Spinal cord (tissue), 10 donors: ENCODE data around the gene EFEMP2. TPM values are rescaled to one million over a fixed set of nuclear protein-coding genes. Genes with fewer than 3 reads are reported as not detected.
A peak's percentile ranks its signal among the peaks of the same experiment; 100 is the strongest.

Experiments used
- DNase-seq, 6 donors: peaks; one replicate each; pipeline versions ENCODE4 v3.0.0 to v3.0.0-alpha.2; 2013 to 2015; ENCODE audit warnings: low spot score in 6 of 6, low read depth in 4 of 6
- H3K27ac ChIP-seq: one replicate; pipeline ENCODE4 v1.5.1; 2013; ENCODE audit warnings: low read depth, low read length, control low read depth
- H3K27me3 ChIP-seq: one replicate; pipeline ENCODE4 v1.6.1; 2013; ENCODE audit warnings: low read length; ENCODE audit not compliant: control insufficient read depth, insufficient read depth
- H3K36me3 ChIP-seq: one replicate; pipeline ENCODE4 v1.6.1; 2013; ENCODE audit warnings: low read length; ENCODE audit not compliant: control insufficient read depth, insufficient read depth
- H3K4me1 ChIP-seq: one replicate; pipeline ENCODE4 v1.6.1; 2013; ENCODE audit warnings: low read length; ENCODE audit not compliant: control insufficient read depth, insufficient read depth
- H3K4me3 ChIP-seq: one replicate; pipeline ENCODE4 v1.5.1; 2013; ENCODE audit warnings: low read depth, low read length, control low read depth
- H3K9me3 ChIP-seq: one replicate; pipeline ENCODE4 v1.6.1; 2013; ENCODE audit warnings: low read length; ENCODE audit not compliant: control insufficient read depth, insufficient read depth
- WGBS: methylation state at CpG from one replicate; pipeline ENCODE4 v1.1.5; 2013; ENCODE audit warnings: missing lambda C conversion rate; ENCODE audit not compliant: insufficient coverage; 5-methylcytosine and 5-hydroxymethylcytosine counted together
- polyA plus RNA-seq, 2 donors: library from polyadenylated mRNA; unstranded; fragments of 120-200 nt; gene quantifications; one replicate each; pipeline ENCODE4 v1.2.1, GENCODE V29; 2013; ENCODE audit not compliant: insufficient read length in 2 of 2
- total RNA-seq, 2 donors: library from RNA; depleted of rRNA in 1 of 2; stranded (reverse); fragments of 120-200 nt in 1 of 2; fragments of >200 nt in 1 of 2; gene quantifications; one replicate each; pipeline versions ENCODE4 v1.2.3 to v1.2.4, GENCODE V29; 2013 to 2014
- donor health status: healthy.

EFEMP2 gene
- total and polyA plus RNA-seq, 4 donors: 21.2 to 94.1 (median 79.1) TPM

- Histone ChIP-seq H3K4me3 (peak overlapping the region; percentile 95), H3K27ac (no peak overlapping the region), H3K27me3 (no peaks in the 10 kb centered on the region), H3K9me3 (no peaks in the 10 kb centered on the region), H3K4me1 (peaks cover 52% of the 10 kb centered on the region), H3K36me3 (peaks cover 54% of the 10 kb centered on the region)
- 83% methylated on average over 13 of the region's 14 CpGs for WGBS
- no peak for DNase-seq
Observed at GRCh38 chr11:65886826-65887722, 14.5 kb upstream of the EFEMP2 start.

GRCh38 chr11:65885808-65886536, 13.4 kb upstream of the EFEMP2 start:
- WGBS: 100% methylated on average over 3 of the region's 12 CpGs
- H3K4me3 ChIP-seq: no peak overlapping the region
- no peak overlapping the region for H3K27ac ChIP-seq
- no peaks in the 10 kb centered on the region for H3K9me3 ChIP-seq
- no peaks in the 10 kb centered on the region for H3K27me3 ChIP-seq
- H3K4me1 ChIP-seq: peaks cover 41% of the 10 kb centered on the region
- no peak for DNase-seq
- peaks cover 63% of the 10 kb centered on the region for H3K36me3 ChIP-seq

GRCh38 chr11:65885231-65885630, 12.6 kb upstream of the EFEMP2 start:
- Histone ChIP-seq H3K4me1 (peaks cover 40% of the 10 kb centered on the region), H3K9me3 (no peaks in the 10 kb centered on the region), H3K27ac (no peak overlapping the region), H3K4me3 (no peak overlapping the region), H3K27me3 (no peaks in the 10 kb centered on the region), H3K36me3 (peaks cover 65% of the 10 kb centered on the region)
- 92% methylated on average over 7 of the region's 7 CpGs for WGBS
- DNase-seq: no peak

- Histone ChIP-seq H3K36me3 (peaks cover 65% of the 10 kb centered on the region), H3K27ac (no peak overlapping the region), H3K27me3 (no peaks in the 10 kb centered on the region), H3K4me3 (no peak overlapping the region), H3K9me3 (no peaks in the 10 kb centered on the region), H3K4me1 (peaks cover 36% of the 10 kb centered on the region)
- 25% methylated on average over 9 of the region's 9 CpGs for WGBS
- peak in 3 of 6 donors; percentile 52 to 84 (median 81) for DNase-seq
Observed at GRCh38 chr11:65884716-65885092, 12.1 kb upstream of the EFEMP2 start.

- Histone ChIP-seq H3K27me3 (no peaks in the 10 kb centered on the region), H3K36me3 (peaks cover 65% of the 10 kb centered on the region), H3K4me3 (no peak overlapping the region), H3K27ac (no peak overlapping the region), H3K4me1 (peaks cover 31% of the 10 kb centered on the region), H3K9me3 (no peaks in the 10 kb centered on the region)
- no peak for DNase-seq
- 85% methylated on average over 26 of the region's 28 CpGs for WGBS
Observed at GRCh38 chr11:65883786-65884715, 11.5 kb upstream of the EFEMP2 start.

- H3K36me3 ChIP-seq: peaks cover 65% of the 10 kb centered on the region
- peaks cover 25% of the 10 kb centered on the region for H3K4me1 ChIP-seq
- no peak overlapping the region for H3K27ac ChIP-seq
- 95% methylated on average over 8 of the region's 13 CpGs for WGBS
- no peaks in the 10 kb centered on the region for H3K9me3 ChIP-seq
- no peaks in the 10 kb centered on the region for H3K27me3 ChIP-seq
- DNase-seq: no peak
- H3K4me3 ChIP-seq: no peak overlapping the region
Observed at GRCh38 chr11:65883058-65883761, 10.6 kb upstream of the EFEMP2 start.

- Histone ChIP-seq H3K27me3 (no peaks in the 10 kb centered on the region), H3K4me1 (peaks cover 18% of the 10 kb centered on the region), H3K36me3 (peaks cover 65% of the 10 kb centered on the region), H3K4me3 (no peak overlapping the region), H3K9me3 (no peaks in the 10 kb centered on the region), H3K27ac (no peak overlapping the region)
- DNase-seq: no peak
- WGBS: 95% methylated on average over 26 of the region's 30 CpGs
Observed at GRCh38 chr11:65882120-65883057, 9.8 kb upstream of the EFEMP2 start.

- H3K27ac ChIP-seq: no peak overlapping the region
- no peaks in the 10 kb centered on the region for H3K9me3 ChIP-seq
- no peaks in the 10 kb centered on the region for H3K27me3 ChIP-seq
- 85% methylated on average over 7 of the region's 7 CpGs for WGBS
- no peak for DNase-seq
- H3K4me1 ChIP-seq: peaks cover 11% of the 10 kb centered on the region
- no peak overlapping the region for H3K4me3 ChIP-seq
- peaks cover 52% of the 10 kb centered on the region for H3K36me3 ChIP-seq
Observed at GRCh38 chr11:65880844-65881421, 8.3 kb upstream of the EFEMP2 start.
